ENCODE data around the gene PODXL2. TPM values are rescaled to one million over a fixed set of nuclear protein-coding genes. Genes with fewer than 3 reads are reported as not detected.

PODXL2 gene
- total RNA-seq, 1 donor from 2014 or later, result 14.5 TPM

DNA sequence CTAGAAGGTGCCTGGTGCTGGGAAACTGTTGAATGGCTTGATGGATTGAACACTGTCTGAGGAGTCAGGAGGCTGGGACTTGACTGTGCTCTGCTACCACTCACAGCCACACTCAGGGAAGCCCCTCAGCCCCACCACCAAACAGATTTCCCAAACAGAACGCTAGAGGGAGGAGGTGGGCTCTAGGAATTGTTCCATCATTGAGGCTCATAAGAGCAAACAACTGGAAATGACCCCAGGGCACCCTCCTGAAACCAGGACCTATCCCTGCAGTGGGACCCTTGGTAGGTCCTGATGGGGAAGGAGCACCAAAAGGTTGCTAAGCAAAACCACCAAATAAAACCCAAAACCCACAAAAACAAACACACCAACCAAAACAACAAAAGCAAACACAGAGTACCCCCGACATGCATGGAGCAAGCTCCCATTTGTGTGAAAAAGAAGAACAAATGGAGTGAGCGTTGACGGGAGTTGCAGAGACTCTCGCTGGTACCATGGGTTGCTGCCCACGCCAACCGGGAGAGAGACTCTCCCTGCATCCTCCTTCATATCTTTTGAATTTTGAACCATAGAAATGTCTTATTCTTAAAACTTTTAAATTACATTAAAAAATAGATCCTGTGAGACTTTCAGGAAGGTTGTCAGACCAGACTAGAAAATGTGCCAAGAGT, 89.4 kb downstream of the PODXL2 start:
- H3K27ac ChIP-seq (ENCODE audit: low read depth, low read length), result no peak overlapping the region
- no peaks in the 10 kb centered on the region for H3K36me3 ChIP-seq (ENCODE audit: insufficient read depth, low read length)
- Mint-ChIP-seq H3K4me3 (ENCODE audit: unreplicated experiment) (no peak overlapping the region), H3K27ac (ENCODE audit: unreplicated experiment) (no peak overlapping the region), H3K4me1 (ENCODE audit: low read depth, unreplicated experiment) (peaks cover 4% of the 10 kb centered on the region), H3K27me3 (ENCODE audit: low read depth, unreplicated experiment) (peaks cover 3% of the 10 kb centered on the region), H3K36me3 (ENCODE audit: low read depth, unreplicated experiment) (peaks cover 14% of the 10 kb centered on the region), H3K9me3 (ENCODE audit: unreplicated experiment) (no peaks in the 10 kb centered on the region)
- peaks cover 10% of the 10 kb centered on the region for H3K4me1 ChIP-seq (ENCODE audit: insufficient read depth, low read length)
- H3K9ac ChIP-seq (ENCODE audit: low read length), result no peak overlapping the region
- H3K27me3 ChIP-seq (ENCODE audit: insufficient read depth, low read length), result no peaks in the 10 kb centered on the region
- H3K9me3 ChIP-seq (ENCODE audit: insufficient read depth, low read depth, low read length), result no peaks in the 10 kb centered on the region
- FAIRE-seq, result no peak
- no peak overlapping the region for H3K4me3 ChIP-seq (ENCODE audit: insufficient read depth, low read depth, low read length)
- no peak for TF ChIP-seq EZH2 (IDR thresholded peaks at IDR 0.05; ENCODE audit: insufficient read depth, low read length)
- TF ChIP-seq, protein P1, sequence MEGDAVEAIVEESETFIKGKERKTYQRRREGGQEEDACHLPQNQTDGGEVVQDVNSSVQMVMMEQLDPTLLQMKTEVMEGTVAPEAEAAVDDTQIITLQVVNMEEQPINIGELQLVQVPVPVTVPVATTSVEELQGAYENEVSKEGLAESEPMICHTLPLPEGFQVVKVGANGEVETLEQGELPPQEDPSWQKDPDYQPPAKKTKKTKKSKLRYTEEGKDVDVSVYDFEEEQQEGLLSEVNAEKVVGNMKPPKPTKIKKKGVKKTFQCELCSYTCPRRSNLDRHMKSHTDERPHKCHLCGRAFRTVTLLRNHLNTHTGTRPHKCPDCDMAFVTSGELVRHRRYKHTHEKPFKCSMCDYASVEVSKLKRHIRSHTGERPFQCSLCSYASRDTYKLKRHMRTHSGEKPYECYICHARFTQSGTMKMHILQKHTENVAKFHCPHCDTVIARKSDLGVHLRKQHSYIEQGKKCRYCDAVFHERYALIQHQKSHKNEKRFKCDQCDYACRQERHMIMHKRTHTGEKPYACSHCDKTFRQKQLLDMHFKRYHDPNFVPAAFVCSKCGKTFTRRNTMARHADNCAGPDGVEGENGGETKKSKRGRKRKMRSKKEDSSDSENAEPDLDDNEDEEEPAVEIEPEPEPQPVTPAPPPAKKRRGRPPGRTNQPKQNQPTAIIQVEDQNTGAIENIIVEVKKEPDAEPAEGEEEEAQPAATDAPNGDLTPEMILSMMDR (IDR thresholded peaks at IDR 0.05; ENCODE audit: insufficient read depth, low read depth, low read length), result no peak
- no peaks in the 10 kb centered on the region for H4K20me1 ChIP-seq (ENCODE audit: insufficient read depth, low read length)
- H3K4me2 ChIP-seq (ENCODE audit: low read length), result no peak overlapping the region
- H2AFZ ChIP-seq (ENCODE audit: low read depth, low read length), result no peak overlapping the region
- no peaks in the 10 kb centered on the region for H3K79me2 ChIP-seq (ENCODE audit: insufficient read depth, low read length)
- DNase-seq (ENCODE audit: low read depth), result no peak

DNA sequence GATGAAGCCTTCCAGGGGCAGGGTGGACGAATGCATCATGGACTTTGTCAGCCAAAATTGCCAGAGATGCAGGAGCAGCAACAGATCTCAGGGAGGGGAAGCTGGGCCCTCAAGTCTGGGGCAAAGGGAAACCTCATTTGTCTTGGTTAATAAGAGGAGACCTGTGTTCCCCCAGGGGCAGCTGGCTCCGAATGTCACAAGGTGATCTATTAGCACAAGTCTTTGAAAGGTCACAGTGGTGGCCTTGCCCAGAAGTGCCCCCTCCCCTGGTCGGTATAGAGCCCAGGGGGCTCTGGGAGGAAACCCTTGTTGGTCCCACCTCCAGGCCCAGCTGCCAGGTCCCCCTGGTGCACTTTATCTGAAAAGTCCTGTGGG, 89.9 kb downstream of the PODXL2 start:
- Histone ChIP-seq H3K36me3 (ENCODE audit: insufficient read depth, low read length) (no peaks in the 10 kb centered on the region), H3K27me3 (ENCODE audit: insufficient read depth, low read length) (no peaks in the 10 kb centered on the region), H3K4me3 (ENCODE audit: insufficient read depth, low read depth, low read length) (no peak overlapping the region), H3K4me1 (ENCODE audit: insufficient read depth, low read length) (peaks cover 10% of the 10 kb centered on the region), H3K4me2 (ENCODE audit: low read length) (no peak overlapping the region), H3K79me2 (ENCODE audit: insufficient read depth, low read length) (no peaks in the 10 kb centered on the region), H2AFZ (ENCODE audit: low read depth, low read length) (no peak overlapping the region), H3K9ac (ENCODE audit: low read length) (no peak overlapping the region), H4K20me1 (ENCODE audit: insufficient read depth, low read length) (no peaks in the 10 kb centered on the region), H3K9me3 (ENCODE audit: insufficient read depth, low read depth, low read length) (no peaks in the 10 kb centered on the region), H3K27ac (ENCODE audit: low read depth, low read length) (no peak overlapping the region)
- Mint-ChIP-seq H3K4me1 (ENCODE audit: low read depth, unreplicated experiment) (peaks cover 4% of the 10 kb centered on the region), H3K27me3 (ENCODE audit: low read depth, unreplicated experiment) (peaks cover 3% of the 10 kb centered on the region), H3K9me3 (ENCODE audit: unreplicated experiment) (no peaks in the 10 kb centered on the region), H3K4me3 (ENCODE audit: unreplicated experiment) (no peak overlapping the region), H3K36me3 (ENCODE audit: low read depth, unreplicated experiment) (peaks cover 15% of the 10 kb centered on the region), H3K27ac (ENCODE audit: unreplicated experiment) (no peak overlapping the region)
- no peak for DNase-seq (ENCODE audit: low read depth)
- TF ChIP-seq EZH2 (IDR thresholded peaks at IDR 0.05; ENCODE audit: insufficient read depth, low read length), result no peak
- TF ChIP-seq, protein P1 (IDR thresholded peaks at IDR 0.05; ENCODE audit: insufficient read depth, low read depth, low read length), result no peak
- FAIRE-seq, result no peak

DNA sequence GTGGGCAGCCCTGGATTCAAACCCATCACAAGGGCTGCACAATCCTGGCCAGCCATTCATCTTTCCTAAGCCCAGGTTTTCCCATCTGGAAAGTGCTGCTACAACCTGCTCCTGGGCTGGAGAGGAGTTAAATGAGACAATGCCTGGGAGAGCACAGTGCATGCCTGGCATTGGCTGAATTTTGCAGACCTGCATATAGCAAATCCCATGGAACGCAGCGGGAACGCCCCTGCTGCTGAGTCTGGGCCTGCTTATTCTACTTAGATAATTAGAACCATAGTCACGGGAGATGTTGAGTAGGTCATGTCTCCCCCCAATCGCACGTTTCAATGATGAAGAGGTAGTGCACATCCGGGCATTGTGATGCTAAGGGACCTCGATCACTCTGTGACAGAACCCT, 90.4 kb downstream of the PODXL2 start:
- no peaks in the 10 kb centered on the region for H3K9me3 ChIP-seq (ENCODE audit: insufficient read depth, low read depth, low read length)

More for the DNA sequence above, 90.4 kb downstream of the PODXL2 start:
- TF ChIP-seq EZH2 (IDR thresholded peaks at IDR 0.05; ENCODE audit: insufficient read depth, low read length), result no peak
- TF ChIP-seq, protein P1 (IDR thresholded peaks at IDR 0.05; ENCODE audit: insufficient read depth, low read depth, low read length), result no peak
- no peak for FAIRE-seq
- Histone ChIP-seq H3K4me1 (ENCODE audit: insufficient read depth, low read length) (peaks cover 10% of the 10 kb centered on the region), H3K4me3 (ENCODE audit: insufficient read depth, low read depth, low read length) (no peak overlapping the region), H3K36me3 (ENCODE audit: insufficient read depth, low read length) (no peaks in the 10 kb centered on the region), H3K9ac (ENCODE audit: low read length) (no peak overlapping the region), H4K20me1 (ENCODE audit: insufficient read depth, low read length) (no peaks in the 10 kb centered on the region), H3K4me2 (ENCODE audit: low read length) (no peak overlapping the region), H3K79me2 (ENCODE audit: insufficient read depth, low read length) (no peaks in the 10 kb centered on the region), H3K27ac (ENCODE audit: low read depth, low read length) (no peak overlapping the region), H2AFZ (ENCODE audit: low read depth, low read length) (no peak overlapping the region), H3K27me3 (ENCODE audit: insufficient read depth, low read length) (no peaks in the 10 kb centered on the region)
- H3K27ac Mint-ChIP-seq (ENCODE audit: unreplicated experiment), result no peak overlapping the region
- no peak overlapping the region for H3K4me3 Mint-ChIP-seq (ENCODE audit: unreplicated experiment)
- no peaks in the 10 kb centered on the region for H3K9me3 Mint-ChIP-seq (ENCODE audit: unreplicated experiment)
- DNase-seq (ENCODE audit: low read depth), result no peak
- H3K36me3 Mint-ChIP-seq (ENCODE audit: low read depth, unreplicated experiment), result peaks cover 16% of the 10 kb centered on the region
- H3K4me1 Mint-ChIP-seq (ENCODE audit: low read depth, unreplicated experiment), result peaks cover 4% of the 10 kb centered on the region
- H3K27me3 Mint-ChIP-seq (ENCODE audit: low read depth, unreplicated experiment), result peaks cover 3% of the 10 kb centered on the region

All from astrocyte (in vitro differentiated cells and primary cell).